H1 (cell line): Measurements from ENCODE around the gene SCN2A. TPM values are rescaled to one million over a fixed set of nuclear protein-coding genes. Genes with fewer than 3 reads are reported as not detected.

Source experiments
- CTCF ChIA-PET: fragments of 300-600 bp; sonication (Branson Sonifier 250); formaldehyde crosslinking; loops from one replicate; lab custom pipeline; 2021; ENCODE audit not compliant: partially characterized antibody; lab: Charles Lee
- POLR2A ChIA-PET: fragments of 300-600 bp; sonication (Branson Sonifier 250); formaldehyde crosslinking; loops from one replicate; lab custom pipeline; 2021; ENCODE audit warnings: inconsistent platforms; ENCODE audit not compliant: partially characterized antibody; lab: Charles Lee
- DNase-seq, 2 experiments: peaks; one replicate each; pipeline versions ENCODE4 v3.0.0 to v3.0.0-alpha.2; 2010 to 2022; ENCODE audit warnings: low spot score in 2 of 2, low read depth in 1 of 2, mixed read lengths in 1 of 2
- FAIRE-seq: peaks from 2 replicates; lab custom pipeline; 2011; peaks lifted over from hg19 to GRCh38; lab: Jason Lieb, UNC
- H2AFZ ChIP-seq: 2 replicates; pipeline ENCODE4 v1.8.1; 2012; ENCODE audit warnings: low read length, inconsistent platforms
- H2AK5ac ChIP-seq: 2 replicates; pipeline ENCODE4 v1.6.1; 2013; ENCODE audit warnings: low read depth, low read length
- H2BK120ac ChIP-seq: replicated peaks from 2 replicates; pipeline ENCODE3; 2013; ENCODE audit warnings: low read depth, low read length, inconsistent platforms
- H2BK12ac ChIP-seq: 2 replicates; pipeline ENCODE4 v1.6.1; 2013; ENCODE audit warnings: low read depth, low read length
- H2BK15ac ChIP-seq: 2 replicates; pipeline ENCODE4 v1.6.1; 2013; ENCODE audit warnings: low read length
- H2BK20ac ChIP-seq: 2 replicates; pipeline ENCODE4 v1.6.1; 2013; ENCODE audit warnings: low read length
- H2BK5ac ChIP-seq: 2 replicates; pipeline ENCODE4 v1.6.1; 2013; ENCODE audit warnings: low read depth, low read length
- H3K14ac ChIP-seq: 2 replicates; pipeline ENCODE4 v1.6.1; 2013; ENCODE audit warnings: inconsistent platforms; ENCODE audit not compliant: insufficient read length
- H3K18ac ChIP-seq: 2 replicates; pipeline ENCODE4 v1.6.1; 2013; ENCODE audit warnings: low read length; ENCODE audit errors: extremely low read depth
- H3K23ac ChIP-seq: 2 replicates; pipeline ENCODE4 v1.6.1; 2013; ENCODE audit warnings: inconsistent platforms; ENCODE audit not compliant: insufficient read length
- H3K23me2 ChIP-seq: 2 replicates; pipeline ENCODE4 v1.6.1; 2013; ENCODE audit warnings: low read depth, low read length
- H3K27ac ChIP-seq: 2 replicates; pipeline ENCODE4 v1.6.1; 2011; ENCODE audit warnings: low read depth, low read length, inconsistent platforms
- H3K27me3 ChIP-seq, 4 experiments: replicated peaks in 1 of 4; 1 replicate in 1 of 4; 2 replicates in 3 of 4; pipeline versions ENCODE4 v1.6.1 to v1.8.1; 2011 to 2013; ENCODE audit warnings: low read length in 3 of 4, mild to moderate bottlenecking in 3 of 4, inconsistent platforms in 2 of 4, mixed read lengths in 2 of 4, moderate library complexity in 1 of 4; ENCODE audit not compliant: control insufficient read depth in 3 of 4, insufficient read depth in 3 of 4; ENCODE audit errors: extremely low read depth in 1 of 4
- H3K36me3 ChIP-seq, 4 experiments: 2 replicates each; pipeline versions ENCODE4 v1.6.1 to v1.8.1; 2011 to 2013; ENCODE audit warnings: mild to moderate bottlenecking in 4 of 4, low read length in 3 of 4, moderate library complexity in 2 of 4, control low read depth in 1 of 4, inconsistent platforms in 1 of 4; ENCODE audit not compliant: insufficient read depth in 4 of 4, control insufficient read depth in 2 of 4
- H3K4ac ChIP-seq: replicated peaks from 2 replicates; pipeline ENCODE3; 2013; ENCODE audit warnings: low read length, low read depth, mixed read lengths, inconsistent platforms; ENCODE audit not compliant: insufficient read length
- H3K4me1 ChIP-seq, 4 experiments: replicated peaks in 1 of 4; 1 replicate in 1 of 4; 2 replicates in 3 of 4; pipeline versions ENCODE4 v1.6.1 to v1.8.1; 2011 to 2013; ENCODE audit warnings: low read length in 3 of 4, inconsistent platforms in 2 of 4, mixed read lengths in 1 of 4; ENCODE audit not compliant: insufficient read depth in 4 of 4, control insufficient read depth in 3 of 4
- H3K4me2 ChIP-seq, 2 experiments: 2 replicates each; pipeline versions ENCODE4 v1.6.1 to v1.8.1; 2011 to 2013; ENCODE audit warnings: low read depth in 2 of 2, low read length in 2 of 2, control low read depth in 1 of 2, inconsistent platforms in 1 of 2, mild to moderate bottlenecking in 1 of 2; ENCODE audit not compliant: insufficient read depth in 1 of 2
- H3K4me3 ChIP-seq, 4 experiments: fragments of 200-600, 300-600 bp in 1 of 4; sonication (generic), shearing (Covaris generic), sonication (Bioruptor Twin) in 1 of 4; 2 replicates each; pipeline versions ENCODE4 v1.5.1 to v1.8.1; 2011 to 2016; ENCODE audit warnings: low read length in 4 of 4, low read depth in 3 of 4, control low read depth in 2 of 4, inconsistent platforms in 2 of 4, mild to moderate bottlenecking in 2 of 4, mixed read lengths in 1 of 4, moderate library complexity in 1 of 4; ENCODE audit not compliant: insufficient read depth in 2 of 4; ENCODE audit errors: extremely low read depth in 1 of 4
- H3K56ac ChIP-seq: replicated peaks from 2 replicates; pipeline ENCODE3; 2013; ENCODE audit warnings: low read depth, mild to moderate bottlenecking, mixed read lengths, low read length, inconsistent platforms; ENCODE audit not compliant: insufficient read length
- H3K79me1 ChIP-seq: 2 replicates; pipeline ENCODE4 v1.6.1; 2013; ENCODE audit warnings: low read depth, low read length, control low read depth
- H3K79me2 ChIP-seq, 2 experiments: 2 replicates each; pipeline versions ENCODE4 v1.6.1 to v1.8.1; 2012 to 2013; ENCODE audit warnings: low read length in 2 of 2, mild to moderate bottlenecking in 2 of 2, inconsistent platforms in 1 of 2; ENCODE audit not compliant: insufficient read depth in 2 of 2, control insufficient read depth in 1 of 2
- H3K9ac ChIP-seq, 4 experiments: replicated peaks in 1 of 4; 1 replicate in 1 of 4; 2 replicates in 3 of 4; pipeline versions ENCODE4 v1.6.1 to v1.8.1; 2011 to 2013; ENCODE audit warnings: low read depth in 3 of 4, low read length in 3 of 4, control low read depth in 2 of 4, mild to moderate bottlenecking in 2 of 4, moderate library complexity in 2 of 4, inconsistent platforms in 1 of 4; ENCODE audit errors: extremely low read depth in 1 of 4
- H3K9me3 ChIP-seq, 2 experiments: 2 replicates each; pipeline versions ENCODE4 v1.6.1 to v1.8.1; 2012 to 2013; ENCODE audit warnings: mild to moderate bottlenecking in 2 of 2, moderate library complexity in 2 of 2, control low read depth in 1 of 2, inconsistent platforms in 1 of 2, low read depth in 1 of 2, low read length in 1 of 2, mixed read lengths in 1 of 2; ENCODE audit not compliant: insufficient read depth in 2 of 2
- H4K20me1 ChIP-seq, 2 experiments: replicated peaks in 1 of 2; 2 replicates each; pipeline versions ENCODE3 to v1.8.1; 2011 to 2013; ENCODE audit warnings: inconsistent platforms in 2 of 2, low read length in 2 of 2, mild to moderate bottlenecking in 1 of 2; ENCODE audit not compliant: insufficient read depth in 2 of 2, control insufficient read depth in 1 of 2
- H4K5ac ChIP-seq: 2 replicates; pipeline ENCODE4 v1.6.1; 2013; ENCODE audit warnings: low read length, low read depth, mixed read lengths, inconsistent platforms; ENCODE audit not compliant: insufficient read length
- H4K8ac ChIP-seq: 2 replicates; pipeline ENCODE4 v1.8.0; 2013; ENCODE audit warnings: mild to moderate bottlenecking, moderate library complexity, low read length, inconsistent platforms; ENCODE audit not compliant: insufficient read depth; ENCODE audit errors: extremely low read depth
- H4K91ac ChIP-seq: replicated peaks from 2 replicates; pipeline ENCODE3; 2013; ENCODE audit warnings: low read length, mixed read lengths, inconsistent platforms; ENCODE audit not compliant: insufficient read length
- CHD2 ChIP-seq: IDR thresholded peaks from 2 replicates; pipeline ENCODE4 v1.6.1; 2012; ENCODE audit warnings: low read length, improper control_type of control experiment
- EP300 ChIP-seq, 2 experiments: IDR thresholded peaks; 1 replicate in 1 of 2; 2 replicates in 1 of 2; pipeline ENCODE4 v1.6.1; 2011 to 2012; ENCODE audit warnings: low read depth in 2 of 2, low read length in 2 of 2, mild to moderate bottlenecking in 2 of 2, borderline replicate concordance in 1 of 2, inconsistent platforms in 1 of 2, moderate library complexity in 1 of 2
- HDAC2 ChIP-seq, 2 experiments: fragments of 300-600 bp in 1 of 2; sonication (generic) in 1 of 2; IDR thresholded peaks; 2 replicates each; pipeline ENCODE4 v1.6.1; 2011 to 2012; ENCODE audit warnings: low read depth in 2 of 2, low read length in 2 of 2, mild to moderate bottlenecking in 2 of 2, moderate library complexity in 2 of 2, borderline replicate concordance in 1 of 2, inconsistent platforms in 1 of 2
- JUND ChIP-seq: IDR thresholded peaks from 2 replicates; pipeline ENCODE4 v1.6.1; 2011; ENCODE audit warnings: mild to moderate bottlenecking, improper control_type of control experiment, low read length
- KDM1A ChIP-seq: fragments of 200-600, 300-600 bp; sonication (generic); IDR thresholded peaks from 2 replicates; pipeline ENCODE4 v1.7.1; 2016; ENCODE audit warnings: mild to moderate bottlenecking, low read length, borderline replicate concordance
- POLR2A ChIP-seq, 2 experiments: IDR thresholded peaks; 1 replicate in 1 of 2; 2 replicates in 1 of 2; pipeline ENCODE4 v1.6.1; 2011; ENCODE audit warnings: low read depth in 2 of 2, low read length in 2 of 2, mild to moderate bottlenecking in 2 of 2; ENCODE audit errors: control extremely low read depth in 1 of 2
- RAD21 ChIP-seq, 2 experiments: IDR thresholded peaks in 1 of 2; conservative IDR thresholded peaks in 1 of 2; 2 replicates each; pipeline ENCODE4 v1.6.1; 2011; ENCODE audit warnings: low read depth in 2 of 2, low read length in 2 of 2, improper control_type of control experiment in 1 of 2, inconsistent platforms in 1 of 2, mild to moderate bottlenecking in 1 of 2, moderate library complexity in 1 of 2
- SIRT6 ChIP-seq: IDR thresholded peaks from one replicate; pipeline ENCODE4 v1.7.1; 2012; ENCODE audit warnings: low read length, inconsistent platforms
- SP1 ChIP-seq: IDR thresholded peaks from 2 replicates; pipeline ENCODE4 v1.6.1; 2011; ENCODE audit warnings: low read depth, low read length
- SP2 ChIP-seq: IDR thresholded peaks from 2 replicates; pipeline ENCODE4 v1.6.1; 2012; ENCODE audit warnings: mild to moderate bottlenecking, low read length, inconsistent platforms
- TAF7 ChIP-seq: optimal IDR thresholded peaks from 2 replicates; pipeline ENCODE3; 2011; ENCODE audit warnings: low read depth, mild to moderate bottlenecking, inconsistent platforms, low read length, moderate library complexity, borderline replicate concordance
- TEAD4 ChIP-seq: IDR thresholded peaks from 2 replicates; pipeline ENCODE4 v1.6.1; 2012; ENCODE audit warnings: low read depth, low read length, inconsistent platforms, mixed read lengths
- WGBS, 2 experiments: shearing (Covaris generic) in 1 of 2; methylation state at CpG; one replicate each; pipeline versions ENCODE4 v1.1.6 to v1.1.7; 2013 to 2015; ENCODE audit warnings: low lambda C conversion rate in 2 of 2, mixed read lengths in 2 of 2, inconsistent platforms in 1 of 2, low coverage in 1 of 2, missing lambda C conversion rate in 1 of 2; ENCODE audit not compliant: insufficient replicate concordance in 2 of 2, insufficient coverage in 1 of 2, insufficient read length in 1 of 2; ENCODE audit errors: extremely low coverage in 1 of 2, missing lambda C conversion rate in 1 of 2; 5-methylcytosine and 5-hydroxymethylcytosine counted together
- polyA plus RNA-seq, 7 experiments: library from polyadenylated mRNA; depleted of rRNA in 3 of 7; stranded (reverse) in 5 of 7; unstranded in 2 of 7; fragments of >200 nt in 5 of 7; fragments of 200-250 nt in 2 of 7; gene quantifications; 1 replicate in 5 of 7; 2 replicates in 1 of 7; 4 replicates in 1 of 7; pipeline versions ENCODE4 v1.2.1 to v1.2.3, GENCODE V29; 2011 to 2013; ENCODE audit warnings: missing spikeins in 2 of 7, mixed read lengths in 2 of 7
- total RNA-seq: library from RNA; stranded (reverse); fragmentation: NEBNext Ultra II Directional; extraction: Animal tissue kit (Norgen Biotek cat#: 25700); gene quantifications from 2 replicates; pipeline ENCODE4 v1.2.1, GENCODE V29; 2021

Gene SCN2A
- total and polyA plus RNA-seq, 2 of the 8 experiments (the other 6 are each of a cell fraction or from before 2014, with no cell fraction given), result 0.18 to 1.1 TPM

DNA sequence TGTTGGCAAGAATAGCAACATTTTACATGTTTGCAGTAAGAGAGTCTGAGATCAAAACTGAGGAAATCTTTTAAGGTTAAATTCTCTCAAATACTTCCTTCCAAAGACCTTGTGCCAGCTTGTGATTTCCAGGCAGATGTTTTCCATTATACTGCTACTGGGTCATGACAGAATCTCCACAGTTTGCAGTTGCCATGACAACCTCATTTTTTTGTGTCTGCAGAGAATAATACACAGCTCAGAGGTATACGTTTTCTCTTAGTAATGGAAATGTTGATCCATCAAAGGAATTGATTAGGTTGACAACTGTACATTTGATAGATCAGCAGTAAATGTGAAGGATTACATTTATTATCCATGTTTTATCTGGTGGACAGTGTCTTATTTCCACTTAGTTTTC is 201.2 kb downstream of the SCN2A start:
- H3K56ac ChIP-seq, result no peak overlapping the region
- no peak overlapping the region for H2BK5ac ChIP-seq
- DNase-seq (no peak), FAIRE-seq (no peak)
- H3K27me3 ChIP-seq, result no peaks in the 10 kb centered on the region
- H3K79me2 ChIP-seq, result no peaks in the 10 kb centered on the region
- 50% methylated on average over 1 of the region's 1 CpG; no CpG with 5 or more reads in 1 of the 2 experiments for WGBS, 2 experiments
- no peak overlapping the region for H3K23ac ChIP-seq
- no peaks in the 10 kb centered on the region for H3K23me2 ChIP-seq
- H3K18ac ChIP-seq, result no peak overlapping the region
- H3K4ac ChIP-seq, result no peak overlapping the region
- CTCF ChIA-PET, result interaction anchor here (1.2 to 1.3 kb wide), 2 partner anchors 81 to 260 kb away, joined by 3 read pairs; no protein-coding TSS in a partner anchor
- POLR2A ChIA-PET, result interaction anchor here (1.2 kb wide), 1 partner anchor 354 kb away, joined by 3 read pairs; the partner anchor contains the start of gene GALNT3
- H2BK15ac ChIP-seq, result no peak overlapping the region
- H4K8ac ChIP-seq, result no peak overlapping the region
- no peaks in the 10 kb centered on the region for H3K9me3 ChIP-seq
- H4K20me1 ChIP-seq, result no peaks in the 10 kb centered on the region
- H3K27ac ChIP-seq, result no peak overlapping the region
- H3K14ac ChIP-seq, result no peak overlapping the region
- no peak overlapping the region for H2AFZ ChIP-seq
- H2AK5ac ChIP-seq, result no peak overlapping the region
- no peaks in the 10 kb centered on the region for H3K36me3 ChIP-seq
- no peak overlapping the region for H2BK120ac ChIP-seq
- no peak overlapping the region for H3K9ac ChIP-seq
- no peak for TF ChIP-seq RAD21 (IDR thresholded peaks at IDR 0.05 in 1 of 2, conservative IDR thresholded peaks at IDR 0.05 in 1 of 2; ENCODE audit: low read depth in 2 of 2, low read length in 2 of 2)
- TF ChIP-seq SIRT6, result no peak
- TF ChIP-seq HDAC2 (IDR thresholded peaks at IDR 0.05; ENCODE audit: borderline replicate concordance in 1 of 2, low read depth in 2 of 2, low read length in 2 of 2), result no peak
- TF ChIP-seq SP1, result no peak
- TF ChIP-seq TAF7, result no peak
- no peak for TF ChIP-seq POLR2A (IDR thresholded peaks at IDR 0.05; ENCODE audit: control extremely low read depth in 1 of 2, low read depth in 2 of 2, low read length in 2 of 2)
- TF ChIP-seq SP2, result no peak
- TF ChIP-seq EP300 (IDR thresholded peaks at IDR 0.05; ENCODE audit: borderline replicate concordance in 1 of 2, low read depth in 2 of 2, low read length in 2 of 2), result no peak
- no peak for TF ChIP-seq CHD2
- no peak for TF ChIP-seq KDM1A
- TF ChIP-seq JUND, result no peak
- TF ChIP-seq TEAD4, result no peak
- H3K4me2 ChIP-seq, result no peak overlapping the region
- no peak overlapping the region for H4K91ac ChIP-seq
- H3K79me1 ChIP-seq, result no peaks in the 10 kb centered on the region
- H2BK20ac ChIP-seq, result no peak overlapping the region
- no peak overlapping the region for H3K4me3 ChIP-seq
- H4K5ac ChIP-seq, result no peak overlapping the region
- peaks cover 0 to 6% (median 1%) of the 10 kb centered on the region in 4 experiments; a peak in 2 of 7 replicates for H3K4me1 ChIP-seq
- H2BK12ac ChIP-seq, result no peak overlapping the region
